HG02970 (cell line): ENCODE data around the gene GNB2.
"Not testable (repeated sequence)": the region's sequence is repeated elsewhere in the genome, so short reads cannot be mapped to it uniquely, and the experiment has no call there.

Experiments used
- ATAC-seq: cut with Tn5 transposase; IDR thresholded peaks from one replicate; pipeline ENCODE4 v1.9.1; 2021; ENCODE audit warnings: mild to moderate bottlenecking, moderate library complexity, moderate number of reproducible peaks; ENCODE audit not compliant: unreplicated experiment, low FRiP score

The GNB2 gene

DNA sequence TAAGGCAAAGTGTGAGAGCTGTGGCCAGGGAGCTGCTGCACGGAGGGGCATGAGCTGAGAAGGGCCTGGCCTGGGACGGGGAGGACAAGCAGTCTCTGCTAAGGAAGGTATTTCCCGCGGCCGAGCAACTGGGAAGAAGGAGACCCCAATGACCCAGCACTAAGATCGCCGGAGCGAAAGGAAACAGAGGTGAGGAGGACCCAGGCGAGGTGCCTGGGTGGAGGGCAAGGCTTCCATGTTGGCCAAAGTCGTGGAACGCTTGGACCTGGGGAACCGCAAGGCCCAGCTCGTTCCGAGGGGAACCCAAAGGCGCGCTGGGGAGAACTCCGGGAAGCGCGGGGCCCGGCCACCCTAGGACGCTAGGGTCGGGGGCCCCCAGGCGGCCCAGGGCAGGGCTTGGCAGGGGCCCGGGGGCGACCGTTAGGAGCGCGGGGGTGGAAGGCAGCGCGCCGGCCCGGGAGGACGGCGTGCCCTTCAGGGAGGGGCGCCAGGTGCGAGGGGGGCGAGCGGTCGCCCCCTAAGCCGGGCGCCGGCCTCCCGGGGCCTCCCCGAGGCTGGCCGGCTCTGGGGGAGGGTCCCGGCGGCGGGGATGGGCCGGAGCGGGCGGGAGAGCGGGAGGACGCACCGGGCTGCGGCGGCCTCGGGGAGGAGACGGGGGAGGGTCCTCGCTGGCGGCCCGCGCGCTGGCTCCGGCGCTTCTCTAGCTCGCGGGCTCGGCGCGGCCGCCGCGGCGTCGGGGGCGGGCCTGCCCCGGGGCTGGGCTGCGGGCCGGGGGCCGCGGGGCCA is 20.0 kb downstream of the GNB2 start:
- peak; percentile 13 for ATAC-seq

DNA sequence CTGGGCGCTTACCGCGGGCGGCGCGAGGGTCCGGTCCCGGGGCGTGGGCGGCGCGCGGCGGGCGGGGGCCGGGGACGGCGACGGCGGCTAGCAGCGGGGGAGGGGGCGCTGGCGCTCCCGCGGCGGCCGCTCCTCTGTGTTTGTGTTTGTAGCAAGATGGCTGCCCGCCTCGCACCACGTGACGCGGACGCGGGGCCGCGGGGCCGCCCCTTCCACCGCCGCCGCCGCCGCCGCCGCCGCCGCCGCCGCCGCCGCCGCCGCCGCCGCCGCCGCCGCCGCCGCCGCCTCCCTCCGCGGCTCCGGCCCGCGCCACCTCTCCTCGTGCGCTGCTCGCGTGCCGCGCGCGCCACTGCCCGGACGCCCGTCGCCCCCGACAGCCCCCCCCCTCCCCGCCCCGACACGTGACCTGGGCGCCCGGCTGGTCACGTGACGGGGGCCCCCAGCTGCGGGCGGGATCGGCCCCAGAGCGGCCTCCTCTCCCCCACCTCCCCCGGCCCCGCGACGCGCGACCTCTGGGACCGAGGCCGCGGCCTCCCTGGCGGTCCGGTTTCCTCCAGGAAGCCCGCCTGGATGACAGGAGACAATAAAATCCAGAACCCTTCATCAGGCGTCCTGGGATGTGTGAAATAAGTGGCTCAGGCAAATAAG is 20.7 kb downstream of the GNB2 start, which contains the start of gene GIGYF1:
Gene GIGYF1, minus strand, starts transcription at position 153 of the 648 bp plus-strand sequence. CDS start 6,012 bp downstream, outside the sequence.
- peak; percentile 50 for ATAC-seq

DNA sequence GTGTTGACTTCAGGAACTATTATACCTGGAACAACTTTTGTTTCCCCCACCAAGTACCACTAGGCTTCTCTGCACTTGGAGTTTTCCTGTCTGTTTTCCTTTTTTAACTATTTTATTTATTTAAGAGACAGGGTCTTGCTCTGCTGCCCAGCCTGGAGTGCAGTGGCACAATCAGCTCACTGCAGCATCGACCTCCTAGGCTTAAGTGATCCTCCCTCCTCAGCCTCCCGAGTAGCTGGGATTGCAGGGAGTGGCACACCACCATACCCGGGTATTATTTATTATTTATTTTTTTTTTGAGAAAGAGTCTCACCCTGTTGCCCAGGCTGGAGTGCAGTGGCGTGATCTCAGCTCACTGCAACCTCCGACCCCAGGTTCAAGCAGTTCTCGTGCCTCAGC is 22.6 kb downstream of the GNB2 start:
- ATAC-seq = no peak

DNA sequence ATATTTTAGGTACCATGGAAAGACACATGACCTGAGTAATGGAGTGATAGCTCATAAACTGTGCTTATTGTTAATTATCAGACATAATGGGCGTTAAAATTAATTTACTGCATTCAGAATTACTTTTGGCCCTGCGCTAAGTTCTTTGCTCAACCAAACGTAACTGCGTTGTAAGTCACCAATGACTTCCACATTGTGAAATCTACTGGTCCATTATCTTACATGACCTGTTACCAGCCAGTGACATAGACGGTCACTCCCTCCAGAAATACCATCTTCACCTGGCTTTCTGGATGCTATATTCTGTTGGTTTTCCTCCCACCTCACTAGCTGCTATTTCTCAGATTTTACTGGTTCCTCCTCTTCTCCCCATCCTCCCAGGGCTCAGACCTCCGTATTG is 25.5 kb downstream of the GNB2 start:
- ATAC-seq = no peak

GRCh38 chr7:100701089-100701488 is 27.5 kb downstream of the GNB2 start:
- not testable (repeated sequence) for ATAC-seq

DNA sequence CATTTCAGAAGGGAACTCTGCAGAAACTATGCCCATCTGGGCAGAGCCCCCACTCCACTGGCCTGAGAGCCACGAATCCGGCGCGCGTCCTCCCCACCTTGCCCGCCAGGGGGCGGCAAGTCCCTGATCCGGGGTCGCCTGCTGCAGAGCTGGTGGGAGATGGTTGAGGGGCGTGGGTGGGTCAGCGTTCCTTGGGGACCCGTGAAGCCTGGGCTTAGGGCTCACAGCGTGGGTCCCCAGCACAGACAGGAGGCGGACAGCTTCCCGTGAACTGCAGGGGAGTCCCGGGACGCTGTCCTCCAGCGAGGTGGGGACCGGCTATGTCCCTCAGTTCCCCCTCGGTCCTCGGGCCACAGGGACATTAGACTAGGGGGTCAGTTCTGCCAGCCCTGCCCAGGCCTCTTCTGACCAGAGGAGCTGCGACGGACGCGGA is 31.8 kb downstream of the GNB2 start:
- peak; percentile 42 for ATAC-seq

DNA sequence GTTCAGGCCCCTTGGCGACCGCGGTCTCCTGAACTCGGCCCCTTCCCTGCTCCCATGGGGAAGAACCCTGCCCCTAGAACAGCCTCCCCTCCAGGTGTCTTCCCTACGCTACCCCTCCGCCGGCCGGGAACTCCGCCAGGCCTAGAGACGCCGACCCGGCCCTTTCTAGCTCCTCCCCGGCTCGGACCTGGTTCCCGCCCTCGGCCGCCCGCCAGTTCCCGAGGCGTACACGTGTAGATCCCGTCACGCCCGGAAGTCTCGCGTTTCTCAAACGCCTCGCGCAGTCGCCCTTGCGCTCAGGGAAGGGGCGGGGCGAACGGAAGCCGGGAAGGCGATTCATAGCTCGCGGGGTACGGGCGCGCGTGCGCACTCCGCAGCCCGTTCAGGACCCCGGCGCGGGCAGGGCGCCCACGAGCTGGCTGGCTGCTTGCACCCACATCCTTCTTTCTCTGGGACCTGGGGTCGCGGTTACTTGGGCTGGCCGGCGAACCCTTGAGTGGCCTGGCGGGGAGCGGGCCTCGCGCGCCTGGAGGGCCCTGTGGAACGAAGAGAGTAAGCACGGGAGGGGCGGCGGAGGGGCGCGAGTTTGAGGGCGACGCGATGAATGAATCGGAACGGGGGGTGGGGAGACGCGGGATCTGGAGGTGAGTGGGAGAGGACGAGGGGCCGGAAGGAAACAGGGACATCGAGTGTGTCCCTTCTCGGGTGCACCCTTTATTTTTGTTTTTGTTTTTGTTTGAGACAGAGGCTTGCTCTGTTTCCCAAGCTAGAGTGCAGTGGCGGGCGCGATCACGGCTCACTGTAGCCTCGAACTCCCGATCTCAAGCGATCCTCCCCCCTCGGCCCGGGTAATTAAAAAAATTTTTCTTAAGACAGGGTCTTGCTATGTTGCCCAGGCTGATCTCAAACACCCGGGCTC is 32.5 kb downstream of the GNB2 start, which contains the start of gene POP7:
Gene POP7, plus strand, starts transcription at position 369 of the 919 bp plus-strand sequence. CDS start 710 bp downstream, outside the sequence.
- ATAC-seq = peak; percentile 86

- ATAC-seq = no peak
Measured at GRCh38 chr7:100706672-100707311, 33.3 kb downstream of the GNB2 start.

- ATAC-seq = no peak
Measured at GRCh38 chr7:100708395-100708794, 34.9 kb downstream of the GNB2 start.

- no peak for ATAC-seq
Measured at GRCh38 chr7:100710452-100710851, 36.9 kb downstream of the GNB2 start.

GRCh38 chr7:100711369-100711768 is 37.8 kb downstream of the GNB2 start:
- ATAC-seq = no peak

GRCh38 chr7:100714725-100715124 is 41.2 kb downstream of the GNB2 start:
- no peak for ATAC-seq

- ATAC-seq = not testable (repeated sequence)
Measured at GRCh38 chr7:100717073-100717472, 43.5 kb downstream of the GNB2 start.

DNA sequence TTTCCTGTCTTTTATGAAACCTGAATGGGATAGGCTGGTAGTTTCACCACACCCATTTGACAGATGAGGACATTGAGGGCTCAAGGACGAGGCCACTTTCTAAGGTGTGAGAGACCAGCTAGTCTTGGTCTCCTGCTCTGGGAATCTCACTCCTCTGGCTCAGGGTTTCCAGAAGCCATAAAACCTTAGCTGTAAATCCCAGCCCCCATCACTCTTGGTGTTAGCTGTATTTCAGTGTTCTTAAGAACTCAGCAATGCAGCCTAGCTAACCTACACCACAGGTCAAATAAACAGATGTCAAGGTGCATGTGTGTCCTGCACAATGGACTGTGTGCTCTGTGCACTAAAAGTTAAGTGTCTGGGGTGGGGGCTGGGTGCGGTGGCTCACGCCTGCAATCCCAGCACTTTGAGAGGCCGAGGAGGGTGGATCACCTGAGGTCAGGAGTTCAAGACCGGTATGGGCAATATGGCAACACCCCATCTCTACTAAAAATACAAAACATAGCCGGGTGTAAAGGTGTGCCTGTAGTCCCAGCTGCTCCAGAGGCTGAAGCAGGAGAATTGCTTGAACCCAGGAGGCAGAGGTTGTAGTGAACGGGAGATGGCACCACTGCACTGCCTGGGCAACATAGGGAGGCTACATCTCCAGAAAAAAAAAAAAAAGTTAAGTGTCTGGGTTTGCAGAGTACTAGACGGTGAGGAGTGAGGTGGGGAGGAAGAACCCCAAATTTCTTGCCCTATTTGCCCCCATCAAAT is 46.2 kb downstream of the GNB2 start:
- no peak for ATAC-seq

- no peak for ATAC-seq
Measured at GRCh38 chr7:100720279-100720670, 46.7 kb downstream of the GNB2 start, which contains the start of gene EPO. TSS of gene EPO (plus strand) at chr7:100720468. CDS start at chr7:100720981, 513 bp downstream.

GRCh38 chr7:100720671-100721504 is 47.3 kb downstream of the GNB2 start:
- no peak for ATAC-seq

DNA sequence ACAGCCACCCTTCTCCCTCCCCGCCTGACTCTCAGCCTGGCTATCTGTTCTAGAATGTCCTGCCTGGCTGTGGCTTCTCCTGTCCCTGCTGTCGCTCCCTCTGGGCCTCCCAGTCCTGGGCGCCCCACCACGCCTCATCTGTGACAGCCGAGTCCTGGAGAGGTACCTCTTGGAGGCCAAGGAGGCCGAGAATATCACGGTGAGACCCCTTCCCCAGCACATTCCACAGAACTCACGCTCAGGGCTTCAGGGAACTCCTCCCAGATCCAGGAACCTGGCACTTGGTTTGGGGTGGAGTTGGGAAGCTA is 47.9 kb downstream of the GNB2 start:
- no peak for ATAC-seq

DNA sequence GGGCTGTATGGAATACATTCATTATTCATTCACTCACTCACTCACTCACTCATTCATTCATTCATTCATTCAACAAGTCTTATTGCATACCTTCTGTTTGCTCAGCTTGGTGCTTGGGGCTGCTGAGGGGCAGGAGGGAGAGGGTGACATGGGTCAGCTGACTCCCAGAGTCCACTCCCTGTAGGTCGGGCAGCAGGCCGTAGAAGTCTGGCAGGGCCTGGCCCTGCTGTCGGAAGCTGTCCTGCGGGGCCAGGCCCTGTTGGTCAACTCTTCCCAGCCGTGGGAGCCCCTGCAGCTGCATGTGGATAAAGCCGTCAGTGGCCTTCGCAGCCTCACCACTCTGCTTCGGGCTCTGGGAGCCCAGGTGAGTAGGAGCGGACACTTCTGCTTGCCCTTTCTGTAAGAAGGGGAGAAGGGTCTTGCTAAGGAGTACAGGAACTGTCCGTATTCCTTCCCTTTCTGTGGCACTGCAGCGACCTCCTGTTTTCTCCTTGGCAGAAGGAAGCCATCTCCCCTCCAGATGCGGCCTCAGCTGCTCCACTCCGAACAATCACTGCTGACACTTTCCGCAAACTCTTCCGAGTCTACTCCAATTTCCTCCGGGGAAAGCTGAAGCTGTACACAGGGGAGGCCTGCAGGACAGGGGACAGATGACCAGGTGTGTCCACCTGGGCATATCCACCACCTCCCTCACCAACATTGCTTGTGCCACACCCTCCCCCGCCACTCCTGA is 49.1 kb downstream of the GNB2 start:
- ATAC-seq = no peak
